A549 (cell line): ENCODE data around the gene ESYT3. TPM values are rescaled to one million over a fixed set of nuclear protein-coding genes. Genes with fewer than 3 reads are reported as not detected.

Experiments
- ATAC-seq, 2 experiments: fragments of 200-7000 bp in 1 of 2; fragments of >200 bp in 1 of 2; cut with Nextera tagmentation in 1 of 2; cut with Tn5 transposase in 1 of 2; 3 replicates each; pipeline versions ENCODE4 v1.8.0 to v1.9.1; 2018 to 2020; ENCODE audit warnings: mild to moderate bottlenecking in 1 of 2, moderate library complexity in 1 of 2
- CTCF ChIA-PET: fragments of 300-600 bp; sonication (Branson Sonifier 250); formaldehyde crosslinking; extraction: SDS; loops from one replicate; lab custom pipeline; 2021; ENCODE audit warnings: antibody characterized with exemption, inconsistent platforms; lab: Yijun Ruan, JAX
- POLR2A ChIA-PET: fragments of 350-600 bp; formaldehyde crosslinking; extraction: SDS; loops from one replicate; lab custom pipeline; 2021; ENCODE audit warnings: antibody characterized with exemption, inconsistent platforms; lab: Yijun Ruan, JAX
- DNase-seq, 2 experiments: peaks; one replicate each; pipeline versions ENCODE4 v3.0.0 to v3.0.0-alpha.2; 2011 to 2016; ENCODE audit warnings: low read depth in 1 of 2, low spot score in 1 of 2
- FAIRE-seq: peaks from 2 replicates; lab custom pipeline; 2011; peaks lifted over from hg19 to GRCh38; lab: Jason Lieb, UNC
- H3K27ac ChIP-seq, 2 experiments: fragments of >200 bp; sonication (Bioruptor Twin); formaldehyde crosslinking; 3 replicates each; pipeline ENCODE4 v1.5.1; 2016 to 2017
- H3K4me1 ChIP-seq: fragments of >200 bp; sonication (Bioruptor Twin); formaldehyde crosslinking; 3 replicates; pipeline ENCODE4 v1.6.1; 2016
- H3K4me2 ChIP-seq: fragments of >200 bp; sonication (Bioruptor Twin); formaldehyde crosslinking; 3 replicates; pipeline ENCODE4 v1.6.1; 2016
- H3K4me3 ChIP-seq: fragments of >200 bp; sonication (Bioruptor Twin); formaldehyde crosslinking; 3 replicates; pipeline ENCODE4 v1.5.1; 2016
- H3K9me3 ChIP-seq: fragments of >200 bp; sonication (Bioruptor Twin); formaldehyde crosslinking; 3 replicates; pipeline ENCODE4 v1.6.1; 2016
- BCL3 ChIP-seq: fragments of >200 bp; sonication (Bioruptor Twin); formaldehyde crosslinking; IDR thresholded peaks from 3 replicates; pipeline ENCODE4 v1.6.1; 2016
- CBX2 ChIP-seq: fragments of 200-600 bp; sonication (generic); IDR thresholded peaks from 2 replicates; pipeline ENCODE4 v1.6.1; 2016; ENCODE audit warnings: low read depth, mild to moderate bottlenecking, borderline replicate concordance
- CBX8 ChIP-seq: fragments of 200-600 bp; sonication (generic); IDR thresholded peaks from 2 replicates; pipeline ENCODE4 v1.6.1; 2016
- CEBPB ChIP-seq, 2 experiments: fragments of >200 bp in 1 of 2; sonication (Bioruptor Twin) in 1 of 2; formaldehyde crosslinking in 1 of 2; IDR thresholded peaks; 2 replicates each; pipeline ENCODE4 v1.6.1; 2012 to 2016
- CHD2 ChIP-seq: fragments of 150-350 bp; IDR thresholded peaks from 2 replicates; pipeline ENCODE4 v1.6.1; 2014; ENCODE audit warnings: low read length; ENCODE audit not compliant: partially characterized antibody
- CHD4 ChIP-seq: fragments of 200-600 bp; sonication (generic); IDR thresholded peaks from 2 replicates; pipeline ENCODE4 v1.6.1; 2016; ENCODE audit warnings: antibody characterized with exemption, mild to moderate bottlenecking, borderline replicate concordance
- EHF ChIP-seq: fragments of 250-450 bp; sonication (Bioruptor Pico); IDR thresholded peaks from 2 replicates; pipeline ENCODE4 v1.5.0; 2020; ENCODE audit warnings: mild to moderate bottlenecking
- EHMT2 ChIP-seq: fragments of 200-600 bp; sonication (generic); IDR thresholded peaks from 2 replicates; pipeline ENCODE4 v1.6.1; 2016; ENCODE audit warnings: antibody characterized with exemption, low read depth, mild to moderate bottlenecking, moderate library complexity
- FOSB ChIP-seq: fragments of 250-450 bp; sonication (Bioruptor Pico); IDR thresholded peaks from 2 replicates; pipeline ENCODE4 v1.5.0; 2020; ENCODE audit warnings: mild to moderate bottlenecking, moderate library complexity
- GATA3 ChIP-seq: IDR thresholded peaks from 2 replicates; pipeline ENCODE4 v1.6.1; 2012; ENCODE audit warnings: borderline replicate concordance
- HDAC2 ChIP-seq: fragments of 200-600 bp; sonication (generic); IDR thresholded peaks from 2 replicates; pipeline ENCODE4 v1.6.1; 2016
- HES2 ChIP-seq: fragments of >200 bp; sonication (Bioruptor Twin); formaldehyde crosslinking; IDR thresholded peaks from 2 replicates; pipeline ENCODE4 v1.6.1; 2016
- HEYL ChIP-seq: fragments of 250-450 bp; sonication (Bioruptor Pico); IDR thresholded peaks from 2 replicates; pipeline ENCODE4 v1.8.0; 2021; ENCODE audit warnings: mild to moderate bottlenecking, moderate library complexity
- HOXA7 ChIP-seq: fragments of 250-450 bp; sonication (Bioruptor Pico); IDR thresholded peaks from 2 replicates; pipeline ENCODE4 v1.5.0; 2020; ENCODE audit warnings: mild to moderate bottlenecking, moderate library complexity
- HOXB5 ChIP-seq: fragments of 250-450 bp; sonication (Bioruptor Pico); IDR thresholded peaks from 2 replicates; pipeline ENCODE4 v1.5.0; 2020; ENCODE audit warnings: mild to moderate bottlenecking, moderate library complexity
- JUN ChIP-seq, 2 experiments: fragments of >200 bp; sonication (Bioruptor Twin); formaldehyde crosslinking; IDR thresholded peaks; 2 replicates in 1 of 2; 3 replicates in 1 of 2; pipeline ENCODE4 v1.6.1; 2016 to 2017
- KDM1A ChIP-seq: fragments of 200-600 bp; sonication (generic); IDR thresholded peaks from 2 replicates; pipeline ENCODE4 v1.6.1; 2016; ENCODE audit warnings: low read depth, mild to moderate bottlenecking
- MAFK ChIP-seq: fragments of 450-650 bp; IDR thresholded peaks from 2 replicates; pipeline ENCODE4 v1.6.1; 2014; ENCODE audit not compliant: partially characterized antibody
- MAZ ChIP-seq: fragments of 150-350 bp; IDR thresholded peaks from 2 replicates; pipeline ENCODE4 v1.6.1; 2014; ENCODE audit warnings: antibody characterized with exemption, low read depth, low read length, borderline replicate concordance
- MYC ChIP-seq: IDR thresholded peaks from 2 replicates; pipeline ENCODE4 v1.6.1; 2012; ENCODE audit warnings: mild to moderate bottlenecking, inconsistent platforms, low read length, improper control_type of control experiment, borderline replicate concordance
- NFE2L2 ChIP-seq: fragments of 150-350 bp; conservative IDR thresholded peaks from 2 replicates; pipeline ENCODE4 v1.6.1; 2014; ENCODE audit warnings: low read length
- POLR2AphosphoS2 ChIP-seq: conservative IDR thresholded peaks from 2 replicates; pipeline ENCODE4 v1.6.1; 2012; ENCODE audit warnings: low read length, improper control_type of control experiment, inconsistent platforms
- RAD21 ChIP-seq, 2 experiments: fragments of >200 bp in 1 of 2; sonication (Bioruptor Twin) in 1 of 2; formaldehyde crosslinking in 1 of 2; IDR thresholded peaks in 1 of 2; conservative IDR thresholded peaks in 1 of 2; 2 replicates in 1 of 2; 3 replicates in 1 of 2; pipeline ENCODE4 v1.6.1; 2012 to 2018; ENCODE audit warnings: inconsistent platforms in 1 of 2
- RARB ChIP-seq: fragments of 250-450 bp; sonication (Bioruptor Pico); IDR thresholded peaks from 2 replicates; pipeline ENCODE4 v1.8.0; 2021; ENCODE audit warnings: mild to moderate bottlenecking, moderate library complexity
- RCOR1 ChIP-seq: fragments of 150-350 bp; IDR thresholded peaks from 2 replicates; pipeline ENCODE4 v1.6.1; 2014; ENCODE audit warnings: antibody characterized with exemption, low read length, low read depth
- RNF2 ChIP-seq: fragments of 200-600 bp; sonication (generic); IDR thresholded peaks from 2 replicates; pipeline ENCODE4 v1.6.1; 2016; ENCODE audit warnings: low read depth, mild to moderate bottlenecking, antibody characterized with exemption, moderate library complexity, borderline replicate concordance
- ZC3H11A ChIP-seq: fragments of 450-650 bp; IDR thresholded peaks from 2 replicates; pipeline ENCODE4 v1.6.1; 2014; ENCODE audit warnings: antibody characterized with exemption, mild to moderate bottlenecking
- ZFP36 ChIP-seq: fragments of 450-650 bp; IDR thresholded peaks from 2 replicates; pipeline ENCODE4 v1.6.1; 2014; ENCODE audit warnings: borderline replicate concordance; ENCODE audit not compliant: partially characterized antibody
- ZSCAN20 ChIP-seq: fragments of 250-450 bp; sonication (Bioruptor Pico); IDR thresholded peaks from 2 replicates; pipeline ENCODE4 v1.8.0; 2022; ENCODE audit warnings: mild to moderate bottlenecking, moderate library complexity
- WGBS: methylation state at CpG from one replicate; pipeline ENCODE4 v1.1.6; 2017; ENCODE audit errors: missing lambda C conversion rate; 5-methylcytosine and 5-hydroxymethylcytosine counted together
- polyA plus RNA-seq, 4 experiments: library from polyadenylated mRNA; depleted of rRNA in 3 of 4; stranded (reverse); fragments of >200 nt; fragmentation: RNase III in 1 of 4; extraction: RNeasy Plus Mini Kit Qiagen cat#74134 plus additional on column Dnase treatment in 1 of 4; gene quantifications; 2 replicates in 3 of 4; 3 replicates in 1 of 4; pipeline ENCODE4 v1.2.3, GENCODE V29; 2011 to 2017
- TF ChIP-seq, protein P1 (sequence below): IDR thresholded peaks from 2 replicates; pipeline ENCODE4 v1.6.1; 2012
- TF ChIP-seq, protein P2 (sequence below): IDR thresholded peaks from 2 replicates; pipeline ENCODE4 v1.6.1; 2012

The ESYT3 gene
- polyA plus RNA-seq, 2 of the 4 experiments (the other 2 are of a cell fraction), result 0.92 to 1.7 TPM

- TF ChIP-seq HES2 (no peak), RAD21 (conservative IDR thresholded peaks at IDR 0.05 in 1 of 2, IDR thresholded peaks at IDR 0.05 in 1 of 2) (no peak), JUN (IDR thresholded peaks at IDR 0.05) (no peak), RARB (CRISPR knock-in tag) (no peak), FOSB (CRISPR knock-in tag) (no peak), HOXA7 (CRISPR knock-in tag) (no peak)
- TF ChIP-seq, protein P1, sequence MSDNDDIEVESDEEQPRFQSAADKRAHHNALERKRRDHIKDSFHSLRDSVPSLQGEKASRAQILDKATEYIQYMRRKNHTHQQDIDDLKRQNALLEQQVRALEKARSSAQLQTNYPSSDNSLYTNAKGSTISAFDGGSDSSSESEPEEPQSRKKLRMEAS, result no peak
These were observed 39.0 kb downstream of the ESYT3 start (continued) for GRCh38 chr3:138473391-138473790.

GRCh38 chr3:138474163-138474562 lies 39.7 kb downstream of the ESYT3 start:
- FAIRE-seq (no peak), DNase-seq (no peak), ATAC-seq (no peak)
- Histone ChIP-seq H3K27ac (no peak overlapping the region), H3K4me3 (no peak overlapping the region), H3K4me2 (no peak overlapping the region), H3K4me1 (no peaks in the 10 kb centered on the region; the same call in 2 of the 3 replicates)
- WGBS, result 85% methylated on average over 6 of the region's 6 CpGs
- POLR2A ChIA-PET, result no interaction called here
- no peak for TF ChIP-seq CBX2
- no peak for TF ChIP-seq CHD4
- TF ChIP-seq EHMT2, result no peak
- TF ChIP-seq RCOR1, result no peak
- no peak for TF ChIP-seq HDAC2
- TF ChIP-seq HEYL, result no peak
- no peak for TF ChIP-seq GATA3
- no peak for TF ChIP-seq ZC3H11A
- TF ChIP-seq CHD2, result no peak
- no peak for TF ChIP-seq RARB (CRISPR knock-in tag)
- no peak for TF ChIP-seq ZSCAN20
- TF ChIP-seq MAFK, result no peak
- TF ChIP-seq RNF2, result no peak
- TF ChIP-seq BCL3, result no peak
- no peak for TF ChIP-seq HOXB5 (CRISPR knock-in tag)
- TF ChIP-seq CBX8, result no peak
- no peak for TF ChIP-seq KDM1A
- TF ChIP-seq, all 56 proteins: peak for 0
- CTCF ChIA-PET, result interaction anchor here (0.6 to 1.0 kb wide), 2 partner anchors 449 to 451 kb away, joined by 3 to 4 read pairs; no protein-coding TSS in a partner anchor
- H3K9me3 ChIP-seq, result no peaks in the 10 kb centered on the region

- Histone ChIP-seq H3K4me3 (no peak overlapping the region), H3K4me1 (no peaks in the 10 kb centered on the region; the same call in 2 of the 3 replicates), H3K4me2 (no peak overlapping the region), H3K27ac (no peak overlapping the region), H3K9me3 (no peaks in the 10 kb centered on the region)
- CTCF ChIA-PET, result no interaction called here
- ATAC-seq, result no peak
- POLR2A ChIA-PET, result no interaction called here
- DNase-seq, result no peak
- WGBS, result 95% methylated on average over 2 of the region's 2 CpGs
- FAIRE-seq, result no peak
- TF ChIP-seq FOSB (CRISPR knock-in tag), result no peak
- TF ChIP-seq NFE2L2, result no peak
- TF ChIP-seq POLR2AphosphoS2, result no peak
- no peak for TF ChIP-seq ZSCAN20
- TF ChIP-seq, protein P2, sequence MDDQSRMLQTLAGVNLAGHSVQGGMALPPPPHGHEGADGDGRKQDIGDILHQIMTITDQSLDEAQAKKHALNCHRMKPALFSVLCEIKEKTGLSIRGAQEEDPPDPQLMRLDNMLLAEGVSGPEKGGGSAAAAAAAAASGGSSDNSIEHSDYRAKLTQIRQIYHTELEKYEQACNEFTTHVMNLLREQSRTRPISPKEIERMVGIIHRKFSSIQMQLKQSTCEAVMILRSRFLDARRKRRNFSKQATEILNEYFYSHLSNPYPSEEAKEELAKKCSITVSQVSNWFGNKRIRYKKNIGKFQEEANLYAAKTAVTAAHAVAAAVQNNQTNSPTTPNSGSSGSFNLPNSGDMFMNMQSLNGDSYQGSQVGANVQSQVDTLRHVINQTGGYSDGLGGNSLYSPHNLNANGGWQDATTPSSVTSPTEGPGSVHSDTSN, result no peak
- no peak for TF ChIP-seq CBX8
- no peak for TF ChIP-seq HOXA7 (CRISPR knock-in tag)
- no peak for TF ChIP-seq MAZ
- no peak for TF ChIP-seq EHMT2
- TF ChIP-seq EHF (CRISPR knock-in tag), result no peak
- TF ChIP-seq CEBPB (IDR thresholded peaks at IDR 0.05), result no peak
- TF ChIP-seq ZC3H11A, result no peak
- no peak for TF ChIP-seq KDM1A
- no peak for TF ChIP-seq HOXB5 (CRISPR knock-in tag)
- TF ChIP-seq MYC, result no peak
- no peak for TF ChIP-seq CHD2
- TF ChIP-seq JUN (IDR thresholded peaks at IDR 0.05), result no peak
- TF ChIP-seq ZFP36, result no peak
These were observed 42.1 kb downstream of the ESYT3 start for GRCh38 chr3:138476526-138476925.
